OCI-LY1 (cell line): ENCODE results near the gene AGPS.

Source experiments
- EZH2 ChIP-seq: fragments of 200-600 bp; sonication (generic), shearing (Covaris generic); IDR thresholded peaks from 2 replicates; pipeline ENCODE4 v1.8.0; 2017; ENCODE audit warnings: borderline replicate concordance, mixed run types, mild to moderate bottlenecking, antibody characterized with exemption, low read length, moderate library complexity, mixed read lengths
- TF ChIP-seq, protein P1 (sequence below): fragments of 200-600 bp; sonication (generic), shearing (Covaris generic); IDR thresholded peaks from 2 replicates; pipeline ENCODE4 v1.5.1; 2017; ENCODE audit warnings: mild to moderate bottlenecking, antibody characterized with exemption, low read length, moderate library complexity, mixed read lengths

DNA sequence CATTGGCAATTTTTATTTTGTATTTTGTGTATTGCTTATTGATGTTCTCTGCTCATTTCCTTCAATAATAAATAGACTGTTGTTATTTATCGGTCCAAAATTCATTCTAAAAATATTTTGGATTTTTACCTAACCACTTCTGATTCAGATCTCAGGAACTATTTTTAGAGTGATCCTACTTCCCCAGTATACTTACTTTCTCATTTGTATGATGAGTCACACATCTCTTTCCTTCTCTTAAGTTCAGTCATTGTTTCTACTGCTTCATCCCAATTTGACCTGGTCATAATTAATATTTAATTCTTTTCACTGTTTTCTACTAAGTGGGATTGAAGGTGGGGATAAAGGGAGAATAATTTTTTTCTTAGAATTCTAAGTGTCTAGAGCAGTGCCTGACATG is 75.1 kb downstream of the AGPS start:
- no peak for TF ChIP-seq EZH2
- TF ChIP-seq, protein P1, sequence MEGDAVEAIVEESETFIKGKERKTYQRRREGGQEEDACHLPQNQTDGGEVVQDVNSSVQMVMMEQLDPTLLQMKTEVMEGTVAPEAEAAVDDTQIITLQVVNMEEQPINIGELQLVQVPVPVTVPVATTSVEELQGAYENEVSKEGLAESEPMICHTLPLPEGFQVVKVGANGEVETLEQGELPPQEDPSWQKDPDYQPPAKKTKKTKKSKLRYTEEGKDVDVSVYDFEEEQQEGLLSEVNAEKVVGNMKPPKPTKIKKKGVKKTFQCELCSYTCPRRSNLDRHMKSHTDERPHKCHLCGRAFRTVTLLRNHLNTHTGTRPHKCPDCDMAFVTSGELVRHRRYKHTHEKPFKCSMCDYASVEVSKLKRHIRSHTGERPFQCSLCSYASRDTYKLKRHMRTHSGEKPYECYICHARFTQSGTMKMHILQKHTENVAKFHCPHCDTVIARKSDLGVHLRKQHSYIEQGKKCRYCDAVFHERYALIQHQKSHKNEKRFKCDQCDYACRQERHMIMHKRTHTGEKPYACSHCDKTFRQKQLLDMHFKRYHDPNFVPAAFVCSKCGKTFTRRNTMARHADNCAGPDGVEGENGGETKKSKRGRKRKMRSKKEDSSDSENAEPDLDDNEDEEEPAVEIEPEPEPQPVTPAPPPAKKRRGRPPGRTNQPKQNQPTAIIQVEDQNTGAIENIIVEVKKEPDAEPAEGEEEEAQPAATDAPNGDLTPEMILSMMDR: no peak
